Muscle of arm (tissue), 12 donors: ENCODE measurements around the gene LRBA. TPM values are rescaled to one million over a fixed set of nuclear protein-coding genes. Genes with fewer than 3 reads are reported as not detected.
"Not testable (repeated sequence)": the region's sequence is repeated elsewhere in the genome, so short reads cannot be mapped to it uniquely, and the experiment has no call there.

Experiments
- DNase-seq: peaks from one replicate; pipeline ENCODE4 v3.0.0-alpha.2; 2013
- polyA plus RNA-seq, 12 donors: library from polyadenylated mRNA; unstranded; fragments of 120-200 nt; gene quantifications; one replicate each; pipeline ENCODE4 v1.2.1, GENCODE V29; 2013; ENCODE audit not compliant: insufficient read length in 12 of 12

Gene LRBA
- polyA plus RNA-seq, 12 donors: 20.1 to 39.7 (median 24.1) TPM; not detected in 1

GRCh38 chr4:150944660-150945059 lies 70.4 kb downstream of the LRBA start:
- DNase-seq: no peak

- DNase-seq: no peak
Measured at GRCh38 chr4:150943818-150944217, 71.3 kb downstream of the LRBA start.

GRCh38 chr4:150943126-150943525 lies 72.0 kb downstream of the LRBA start:
- DNase-seq: no peak

GRCh38 chr4:150942539-150942938 lies 72.5 kb downstream of the LRBA start:
- DNase-seq: no peak

DNA sequence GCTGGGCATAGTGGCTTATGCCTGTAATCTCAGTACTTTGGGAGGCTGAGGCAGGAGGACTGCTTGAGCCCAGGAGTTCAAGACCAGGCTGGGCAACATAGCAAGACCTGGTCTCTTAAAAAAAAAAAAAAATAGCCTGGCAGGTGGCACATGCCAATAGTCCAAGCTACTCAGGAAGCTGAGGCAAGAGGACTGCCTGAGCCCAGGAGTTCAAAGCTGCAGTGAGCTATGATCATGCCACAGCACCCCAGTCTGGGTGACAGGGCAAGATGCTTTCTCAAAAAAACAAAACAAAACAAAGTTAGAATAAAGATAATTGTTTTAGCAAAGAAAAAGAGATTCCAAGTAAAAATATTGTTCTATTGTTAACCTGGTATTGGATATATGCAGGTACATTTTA lies 75.0 kb downstream of the LRBA start:
- no peak for DNase-seq

- DNase-seq: no peak
Measured at GRCh38 chr4:150939530-150939929, 75.6 kb downstream of the LRBA start.

DNA sequence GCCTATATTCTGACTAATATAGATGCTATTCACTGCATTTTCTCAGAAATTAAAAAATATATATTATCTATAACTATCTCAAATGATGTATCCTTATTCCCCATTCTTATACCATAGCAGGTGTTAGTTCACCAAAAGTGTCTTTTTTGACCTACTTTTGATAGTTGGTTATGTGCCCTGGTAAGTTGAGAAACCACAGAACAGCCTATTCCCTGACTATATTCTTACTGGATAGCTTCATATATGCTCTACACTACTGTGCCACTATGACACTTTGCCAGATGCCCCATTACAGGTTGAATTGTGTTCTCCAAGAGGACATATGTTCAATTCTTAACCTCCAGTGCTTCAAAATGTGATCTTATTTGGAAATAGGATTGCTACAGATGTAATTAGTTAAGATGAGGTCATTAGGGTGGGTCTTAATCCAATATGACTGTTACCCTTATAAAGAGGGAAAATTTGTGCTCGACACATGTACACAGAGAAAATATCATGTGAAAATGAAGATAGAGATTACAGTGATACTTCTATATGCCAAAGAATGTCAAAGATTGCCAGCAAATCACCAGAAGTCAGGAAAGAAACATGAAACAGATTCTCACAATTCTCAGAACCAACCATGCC lies 76.1 kb downstream of the LRBA start:
- no peak for DNase-seq

DNA sequence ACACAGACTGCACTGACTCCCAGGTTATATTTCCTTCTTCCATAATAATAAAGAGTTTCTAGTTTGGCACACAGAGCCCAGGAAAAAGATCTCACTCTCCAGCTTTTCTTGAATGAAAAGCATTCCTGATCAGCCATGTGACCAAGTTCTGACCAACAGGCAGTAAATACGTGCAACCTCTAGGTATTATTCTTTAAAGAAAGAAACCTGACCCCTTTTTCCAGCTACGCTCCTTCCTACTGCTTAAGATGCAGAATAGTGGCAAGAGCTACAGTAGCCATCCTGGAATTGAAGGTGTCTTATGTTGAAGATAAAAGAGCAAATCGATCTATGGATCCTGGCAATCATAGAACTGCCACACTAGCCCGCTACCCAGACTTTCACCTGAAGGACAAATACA lies 76.7 kb downstream of the LRBA start:
- DNase-seq: no peak

- DNase-seq: no peak
Measured at GRCh38 chr4:150934022-150934421, 81.1 kb downstream of the LRBA start.

DNA sequence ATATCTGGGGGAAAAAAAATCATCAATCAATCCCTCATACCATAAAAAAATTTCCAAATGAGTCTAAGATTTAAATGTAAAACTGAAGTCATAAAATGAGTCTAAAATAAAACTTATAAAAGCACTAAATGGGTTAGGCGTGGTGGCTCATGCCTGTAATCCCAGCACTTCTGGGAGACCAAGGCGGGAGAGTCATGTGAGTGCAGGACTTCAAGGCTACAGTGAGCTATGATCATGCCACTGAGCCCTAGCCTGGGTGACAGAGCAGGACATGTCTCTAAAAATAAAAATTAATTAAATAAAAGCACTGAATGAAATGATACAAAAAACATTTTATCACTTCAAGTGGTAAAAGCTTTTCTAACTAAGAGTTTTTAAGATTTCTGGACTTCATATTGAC lies 83.3 kb downstream of the LRBA start:
- DNase-seq: no peak

GRCh38 chr4:150931005-150931404 lies 84.1 kb downstream of the LRBA start:
- DNase-seq: no peak

- no peak for DNase-seq
Measured at GRCh38 chr4:150923945-150924344, 91.1 kb downstream of the LRBA start.

- not testable (repeated sequence) for DNase-seq
Measured at GRCh38 chr4:150921486-150921885, 93.6 kb downstream of the LRBA start.

DNA sequence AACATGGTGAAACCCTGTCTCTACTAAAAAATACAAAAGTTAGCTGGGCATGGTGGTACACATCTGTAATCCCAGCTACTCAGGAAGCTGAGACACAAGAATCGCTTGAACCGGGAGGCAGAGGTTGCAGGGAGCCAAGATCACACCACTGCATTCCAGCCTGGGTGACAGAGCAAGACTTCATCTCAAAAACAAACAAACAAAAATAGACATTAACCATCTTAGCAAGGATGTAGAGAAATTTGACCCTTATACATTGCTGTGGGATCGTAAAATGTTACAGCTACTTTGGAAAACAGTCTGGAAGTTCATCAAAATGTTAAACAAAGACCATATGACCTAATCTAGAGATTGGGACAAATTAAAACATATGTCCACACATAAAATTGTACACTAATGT lies 96.5 kb downstream of the LRBA start:
- not testable (repeated sequence) for DNase-seq

- no peak for DNase-seq
Measured at GRCh38 chr4:150911326-150911725, 103.8 kb downstream of the LRBA start.

DNA sequence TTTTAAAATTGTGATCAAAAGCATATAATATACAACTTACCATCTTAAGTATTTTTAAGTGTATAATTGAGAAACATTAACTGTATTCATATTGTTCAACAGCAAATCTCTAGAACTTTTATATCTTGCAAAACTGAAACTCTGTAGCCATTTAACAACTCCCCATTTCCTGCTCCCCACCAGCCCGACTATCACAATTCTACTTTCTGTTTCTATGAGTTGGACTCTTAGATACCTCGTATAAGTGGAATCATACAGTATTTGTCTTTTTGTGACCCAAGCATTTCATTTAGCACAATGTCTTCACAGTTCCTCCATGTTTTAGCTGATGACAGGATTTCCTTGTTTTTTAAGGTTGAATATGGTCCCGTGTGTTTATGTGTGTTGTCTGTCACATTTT lies 106.0 kb downstream of the LRBA start:
- no peak for DNase-seq

GRCh38 chr4:150906987-150907633 lies 108.0 kb downstream of the LRBA start:
- DNase-seq: no peak

- no peak for DNase-seq
Measured at GRCh38 chr4:150904671-150905070, 110.4 kb downstream of the LRBA start.

DNA sequence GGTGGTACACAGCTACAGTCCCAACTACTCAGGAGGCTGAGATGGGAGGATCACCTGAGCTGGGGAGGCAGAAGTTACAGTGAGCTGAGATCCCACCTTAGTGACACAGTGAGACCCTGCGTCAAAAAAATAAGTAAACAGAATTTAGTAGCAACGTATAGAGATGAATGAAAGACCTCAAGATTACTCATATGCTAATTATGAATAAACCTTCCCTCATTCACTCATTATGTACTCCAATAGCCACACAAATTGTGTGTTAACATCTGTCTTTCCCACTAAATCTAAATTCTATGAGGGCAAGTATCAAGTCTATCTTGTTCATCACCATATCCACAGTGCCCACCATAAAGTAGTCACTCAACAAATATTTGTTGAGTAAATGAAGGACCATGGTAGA lies 111.5 kb downstream of the LRBA start:
- DNase-seq: no peak

DNA sequence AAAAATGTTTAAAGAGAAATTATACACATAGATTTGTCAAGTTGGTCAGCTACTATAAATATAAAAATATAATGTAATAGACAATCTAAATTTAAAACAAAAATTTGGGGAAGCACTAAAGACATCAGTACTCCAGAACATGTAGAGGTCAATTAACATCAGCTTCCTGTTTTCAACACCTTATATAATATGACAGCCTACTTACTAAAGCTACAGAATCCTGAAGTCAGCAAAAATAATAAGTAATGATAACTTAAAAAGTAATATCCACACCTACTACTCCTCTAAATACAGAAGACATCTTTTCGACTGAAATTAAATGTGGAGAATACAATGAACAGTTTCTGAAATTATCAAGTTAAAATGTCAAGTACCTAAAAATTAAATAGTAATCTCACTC lies 118.6 kb downstream of the LRBA start:
- no peak for DNase-seq

GRCh38 chr4:150890246-150890645 lies 124.8 kb downstream of the LRBA start:
- no peak for DNase-seq

- no peak for DNase-seq
Measured at GRCh38 chr4:150889306-150889705, 125.8 kb downstream of the LRBA start.

- no peak for DNase-seq
Measured at GRCh38 chr4:150888625-150889024, 126.5 kb downstream of the LRBA start.

DNA sequence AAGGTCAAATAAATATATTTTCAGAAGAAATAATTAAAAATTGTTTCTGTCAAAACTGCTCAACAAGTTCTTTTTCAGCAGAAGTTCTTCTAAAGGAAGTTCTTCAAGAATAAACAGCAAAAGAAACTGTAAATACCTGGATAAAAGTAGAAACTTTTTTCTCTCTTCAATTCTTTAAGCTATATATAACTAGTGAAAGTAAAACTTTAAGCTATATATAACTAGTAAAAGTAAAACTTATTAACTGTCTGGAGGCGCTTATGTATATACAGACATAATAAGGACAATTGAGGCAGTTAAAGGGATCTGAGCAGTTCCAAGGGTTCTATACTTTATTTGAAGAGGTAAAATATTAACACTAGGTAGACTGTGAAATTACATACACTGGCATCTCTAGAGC lies 126.9 kb downstream of the LRBA start:
- no peak for DNase-seq
